Measurements from ENCODE around the gene CENPL. TPM values are rescaled to one million over a fixed set of nuclear protein-coding genes. Genes with fewer than 3 reads are reported as not detected.
A peak's percentile ranks its signal among the peaks of the same experiment; 100 is the strongest.
"Not testable (repeated sequence)": the region's sequence is repeated elsewhere in the genome, so short reads cannot be mapped to it uniquely, and the experiment has no call there.

CENPL gene
- total RNA-seq, 1 donor from 2014 or later = 12.5 TPM

DNA sequence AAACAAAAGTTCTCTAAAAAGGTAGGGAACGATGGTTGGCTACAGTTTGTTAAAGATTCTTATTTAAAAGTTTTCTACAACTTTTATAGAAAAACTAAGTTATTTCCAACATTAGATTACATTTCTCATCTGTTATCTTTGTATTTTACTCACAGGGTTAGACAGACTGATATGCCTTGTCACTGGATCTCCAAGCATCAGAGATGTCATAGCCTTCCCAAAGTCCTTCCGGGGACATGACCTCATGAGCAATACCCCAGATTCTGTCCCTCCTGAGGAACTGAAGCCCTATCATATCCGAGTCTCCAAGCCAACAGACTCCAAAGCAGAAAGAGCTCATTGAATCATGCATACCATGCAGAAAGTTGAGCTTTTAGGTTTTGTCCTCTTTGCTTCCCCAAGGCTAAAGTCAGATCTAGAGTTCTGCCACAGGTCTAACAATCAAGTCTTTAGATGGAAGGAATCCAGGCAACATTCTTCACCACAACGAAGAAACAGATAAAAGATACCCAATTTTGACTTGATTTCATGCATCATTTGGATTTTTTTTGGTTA lies 32.8 kb upstream of the CENPL start:
- no peak for DNase-seq (ENCODE audit: low spot score)

DNA sequence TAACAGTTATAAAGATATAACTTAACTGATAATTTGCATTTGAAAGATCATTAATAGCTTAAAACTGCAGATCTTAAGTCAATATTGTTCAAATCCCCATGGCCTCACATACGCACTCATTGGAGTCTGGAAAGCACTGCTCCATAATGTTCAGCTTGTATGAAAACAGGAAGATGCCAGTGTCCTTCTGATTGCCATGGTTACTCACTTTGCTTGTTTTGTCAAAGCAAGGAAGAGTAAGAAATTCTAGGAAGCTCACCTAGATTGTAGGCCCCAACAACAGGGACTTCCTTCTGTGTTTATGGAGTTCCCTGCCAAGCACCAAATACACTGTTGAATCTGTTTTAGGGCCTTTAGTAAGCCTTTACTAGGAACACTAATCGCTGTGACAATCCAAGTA lies 32.2 kb upstream of the CENPL start:
- no peak for DNase-seq (ENCODE audit: low spot score)

DNA sequence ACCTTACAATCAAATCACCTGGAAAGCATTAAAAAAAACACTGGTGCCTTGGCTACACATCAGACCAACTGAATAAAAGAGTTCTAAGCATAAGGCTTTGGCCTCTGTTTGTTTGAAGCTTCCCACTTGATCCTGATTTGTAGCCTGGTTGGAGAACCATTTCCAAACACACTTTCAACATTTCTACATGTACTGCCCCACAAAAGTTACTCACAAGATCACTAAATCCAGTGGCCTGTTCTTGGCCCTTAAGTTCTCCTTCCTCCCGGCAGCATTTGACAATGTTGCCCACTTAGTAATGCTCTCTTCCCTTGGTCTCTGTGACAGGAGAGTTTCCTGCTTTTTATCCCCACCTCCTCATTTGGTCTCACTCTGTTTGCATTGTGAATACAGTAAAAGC lies 31.3 kb upstream of the CENPL start:
- DNase-seq (ENCODE audit: low spot score) = no peak

DNA sequence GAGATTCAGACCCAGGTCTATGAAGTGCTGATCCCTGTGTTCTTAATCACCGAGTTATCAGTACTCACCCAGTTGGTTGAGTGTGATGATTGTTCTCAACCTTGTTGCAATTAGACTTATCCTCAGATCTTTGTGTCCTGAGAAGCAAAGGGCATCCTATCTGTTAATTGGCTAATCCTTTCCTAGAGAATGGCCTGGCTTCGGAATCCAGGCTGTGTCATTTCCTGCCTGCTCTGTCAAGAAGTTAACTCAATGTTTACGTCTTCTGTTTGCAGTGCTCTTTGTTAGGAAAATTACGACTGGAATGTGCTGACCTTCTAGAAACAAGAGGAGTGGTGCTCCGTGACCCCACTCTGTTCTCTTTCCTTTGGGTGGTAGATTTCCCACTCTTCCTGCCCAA lies 28.4 kb upstream of the CENPL start:
- peak; percentile 13 for DNase-seq (ENCODE audit: low spot score)

DNA sequence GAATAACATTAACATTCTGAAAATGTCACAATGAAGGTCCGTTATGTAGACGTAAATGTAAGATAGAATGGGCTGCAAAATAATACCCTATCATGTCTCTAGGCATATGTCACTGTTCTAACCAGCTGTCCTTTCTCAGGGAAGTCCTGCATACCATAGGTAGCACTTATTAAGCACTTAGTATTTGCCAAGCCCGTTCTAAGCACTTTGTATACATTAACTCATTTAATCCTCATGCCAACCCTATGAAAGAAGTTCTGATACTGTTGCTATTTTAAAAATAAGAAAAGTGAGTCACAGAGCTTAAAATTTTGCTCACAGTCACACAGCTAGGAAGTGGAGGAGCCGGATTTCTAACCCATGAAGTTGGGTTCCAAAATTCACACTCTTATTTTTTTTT lies 27.4 kb upstream of the CENPL start:
- DNase-seq (ENCODE audit: low spot score) = no peak

DNA sequence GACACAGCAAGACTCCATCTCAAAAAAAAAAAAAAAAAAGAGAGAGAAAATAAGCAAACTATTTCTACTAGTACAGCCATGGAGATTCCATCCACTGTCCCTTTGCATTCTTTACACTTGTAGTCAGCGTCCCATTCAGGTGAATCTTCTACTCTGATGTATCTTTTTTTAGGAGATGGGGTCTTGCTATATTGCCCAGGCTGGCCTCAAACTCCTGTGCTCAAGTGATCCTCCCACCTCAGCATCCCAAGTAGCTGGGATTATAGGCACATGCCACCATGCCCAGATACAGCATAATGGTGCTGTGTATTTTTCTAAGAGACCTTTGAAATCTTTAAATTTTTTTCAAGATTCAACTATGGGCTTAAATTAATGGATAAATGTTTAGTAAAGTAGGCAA lies 8.1 kb upstream of the CENPL start:
- DNase-seq (ENCODE audit: low spot score) = no peak

DNA sequence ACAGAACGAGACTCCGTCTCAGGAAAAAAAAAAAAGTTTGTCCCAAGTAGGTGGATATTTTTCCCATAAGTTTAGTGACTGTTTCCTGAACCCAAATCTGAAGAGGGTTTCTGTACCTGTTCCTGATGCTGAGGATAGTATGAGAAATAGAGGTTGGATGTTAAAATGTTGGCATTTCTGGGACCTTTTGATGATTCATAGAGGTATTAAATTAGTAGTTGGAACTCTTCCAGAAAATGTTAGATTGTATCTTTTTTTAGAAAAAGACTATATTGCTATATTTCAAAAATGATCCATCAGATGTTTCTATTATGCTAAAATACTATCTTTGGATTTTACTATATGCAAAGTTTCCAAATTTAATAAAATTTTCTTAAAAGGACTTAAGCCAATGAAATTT lies 2.9 kb upstream of the CENPL start:
- DNase-seq (ENCODE audit: low spot score) = no peak

DNA sequence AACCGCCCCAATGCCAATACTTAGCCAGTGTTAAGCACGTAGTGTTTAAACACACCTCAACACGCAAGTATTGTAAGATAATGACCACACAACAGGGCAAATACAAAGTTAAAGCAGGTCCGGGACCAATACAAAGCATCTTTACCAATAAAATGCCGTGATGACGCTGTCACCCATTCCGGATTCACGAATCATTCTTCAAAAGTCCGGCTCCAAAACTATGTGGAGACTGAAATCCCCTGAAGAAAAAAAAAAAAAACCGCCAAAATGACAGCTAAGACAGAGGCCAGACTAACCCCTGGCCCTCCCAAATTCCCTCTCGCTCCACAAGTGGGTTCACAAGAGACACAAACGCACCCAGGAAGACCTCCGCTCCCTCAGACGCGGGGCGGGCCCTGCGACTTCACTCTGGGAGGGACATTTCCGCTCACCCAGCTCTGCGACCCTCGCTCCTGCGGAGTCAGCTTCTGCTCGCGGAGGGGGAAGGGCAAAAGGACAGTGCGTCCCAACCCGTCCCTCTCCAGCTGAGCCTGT lies 835 bp downstream of the CENPL start:
- DNase-seq (ENCODE audit: low spot score) = no peak

DNA sequence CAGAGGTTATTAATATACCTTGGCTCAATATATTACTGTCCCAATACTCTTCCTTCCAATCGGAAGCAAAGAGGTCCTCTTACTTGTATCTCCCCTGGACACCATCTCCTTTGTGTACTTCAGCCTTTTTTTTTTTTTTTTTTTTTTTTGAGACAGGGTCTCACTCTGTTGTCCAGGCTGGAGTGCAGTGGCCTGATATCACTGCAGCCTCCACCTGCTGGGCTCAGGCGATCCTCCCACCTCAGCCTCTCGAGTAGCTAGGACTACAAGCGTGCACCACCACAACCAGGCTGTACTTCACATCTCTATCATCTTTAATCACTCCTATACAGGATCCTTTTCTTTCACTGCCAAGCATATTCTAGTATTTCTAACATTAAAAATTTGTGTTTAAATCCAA lies 3.0 kb downstream of the CENPL start:
- DNase-seq (ENCODE audit: low spot score) = no peak

DNA sequence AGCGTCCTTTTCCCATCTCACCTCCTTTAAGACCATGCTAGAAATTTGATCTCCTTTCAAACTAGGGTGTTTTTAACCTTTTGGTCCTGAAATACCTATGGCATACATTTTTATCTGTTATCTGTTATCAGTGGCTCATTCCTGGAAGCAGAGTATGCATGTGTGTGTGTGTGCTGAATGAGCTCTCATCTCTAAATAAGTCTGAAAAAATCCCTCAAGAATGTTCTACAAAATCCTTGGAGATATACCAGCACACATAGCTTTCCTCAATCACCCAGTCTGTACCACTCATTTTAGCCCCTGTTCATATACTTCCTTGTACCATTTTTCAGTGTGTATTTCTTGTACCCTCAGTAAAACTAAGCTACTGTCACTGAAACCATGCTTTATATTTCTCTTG lies 6.2 kb downstream of the CENPL start:
- DNase-seq (ENCODE audit: low spot score) = no peak

DNA sequence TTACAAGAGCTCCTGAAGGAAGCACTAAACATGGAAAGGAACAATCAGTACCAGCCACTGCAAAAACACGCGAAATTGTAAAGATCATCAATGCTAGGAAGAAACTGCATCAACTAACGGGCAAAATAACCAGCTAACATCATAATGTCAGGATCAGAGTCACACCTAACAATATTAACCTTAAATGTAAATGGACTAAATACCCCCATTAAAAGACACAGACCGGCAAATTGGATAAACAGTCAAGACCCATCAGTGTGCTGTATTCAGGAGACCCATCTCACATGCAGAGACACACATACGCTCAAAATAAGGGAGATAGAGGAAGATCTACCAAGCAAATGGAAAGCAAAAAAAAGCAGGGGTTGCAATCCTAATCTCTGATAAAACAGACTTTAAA lies 11.0 kb downstream of the CENPL start:
- not testable (repeated sequence) for DNase-seq (ENCODE audit: low spot score)

DNA sequence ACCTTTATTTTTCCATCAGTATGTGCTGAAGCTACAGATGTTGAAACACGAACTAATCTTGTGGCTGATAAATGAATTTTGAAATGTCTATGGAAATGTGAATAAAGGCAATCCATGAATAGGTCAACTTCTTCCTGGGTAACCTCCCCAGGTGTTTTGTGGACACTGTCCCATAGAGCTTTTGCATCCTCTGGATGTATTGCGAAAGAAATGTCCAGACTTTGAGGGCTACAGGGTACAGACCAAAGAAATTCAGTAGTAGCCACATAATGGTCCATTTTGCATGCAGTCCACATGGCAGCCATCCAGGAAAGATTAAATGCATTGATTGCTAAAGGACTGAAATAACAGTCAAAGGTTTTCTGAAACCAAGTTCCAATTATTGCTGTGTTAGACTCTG lies 21.7 kb downstream of the CENPL start:
- no peak for DNase-seq (ENCODE audit: low spot score)

DNA sequence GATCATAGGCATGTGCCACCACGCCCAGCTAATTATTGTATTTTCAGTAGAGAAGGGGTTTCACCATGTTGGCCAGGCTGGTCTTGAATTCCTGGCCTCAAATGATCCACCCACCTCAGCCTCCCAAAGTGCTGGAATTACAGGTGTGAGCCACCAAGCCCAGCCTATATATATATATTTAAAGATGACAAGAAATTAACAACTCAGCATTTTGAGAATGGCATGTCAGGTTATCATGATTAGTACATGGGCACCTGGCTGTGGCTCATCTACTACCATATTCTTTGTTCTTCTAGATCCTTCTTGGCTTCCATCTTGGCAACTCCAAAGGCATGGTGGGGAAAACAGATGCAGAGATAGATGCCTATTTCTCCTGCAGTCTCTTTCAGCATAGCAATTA lies 24.7 kb downstream of the CENPL start:
- DNase-seq (ENCODE audit: low spot score) = not testable (repeated sequence)

DNA sequence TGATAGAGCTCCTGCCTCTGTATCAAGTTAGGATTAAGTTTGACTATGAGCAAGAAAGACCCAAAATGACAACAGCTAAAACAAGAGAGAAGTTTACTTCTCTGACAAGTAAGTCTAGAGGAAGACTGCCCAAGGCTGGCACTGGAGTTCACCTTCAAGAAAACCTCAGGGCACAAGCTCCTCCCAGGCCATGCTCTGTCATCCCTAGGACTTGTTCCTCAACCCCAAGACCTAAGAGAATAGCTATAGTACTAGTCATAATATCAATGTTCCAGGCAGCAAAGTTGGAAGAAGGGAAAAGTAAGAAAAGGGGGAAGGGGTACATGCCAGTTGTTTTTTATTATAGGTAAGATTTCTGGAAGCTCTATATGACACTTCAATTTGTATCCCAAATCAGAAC lies 26.6 kb downstream of the CENPL start:
- DNase-seq (ENCODE audit: low spot score) = no peak

DNA sequence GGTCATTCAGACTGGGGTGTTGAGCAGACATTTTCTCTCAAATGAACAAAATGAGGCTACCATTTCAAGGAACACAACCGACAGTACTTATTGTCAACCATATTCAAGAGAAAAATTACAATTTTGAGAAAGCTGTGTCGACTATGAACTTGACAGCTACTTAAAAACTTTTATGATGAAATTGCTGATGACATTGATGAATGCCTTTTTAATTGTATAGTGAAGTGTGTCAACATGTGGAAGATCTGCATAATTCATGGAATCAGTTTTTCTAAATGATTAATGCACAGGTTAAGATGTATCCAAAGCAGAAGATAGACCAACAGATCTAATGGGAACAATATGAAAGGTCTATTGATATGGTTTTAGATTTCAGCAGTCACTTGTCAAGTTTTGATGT lies 34.8 kb downstream of the CENPL start:
- DNase-seq (ENCODE audit: low spot score) = no peak

DNA sequence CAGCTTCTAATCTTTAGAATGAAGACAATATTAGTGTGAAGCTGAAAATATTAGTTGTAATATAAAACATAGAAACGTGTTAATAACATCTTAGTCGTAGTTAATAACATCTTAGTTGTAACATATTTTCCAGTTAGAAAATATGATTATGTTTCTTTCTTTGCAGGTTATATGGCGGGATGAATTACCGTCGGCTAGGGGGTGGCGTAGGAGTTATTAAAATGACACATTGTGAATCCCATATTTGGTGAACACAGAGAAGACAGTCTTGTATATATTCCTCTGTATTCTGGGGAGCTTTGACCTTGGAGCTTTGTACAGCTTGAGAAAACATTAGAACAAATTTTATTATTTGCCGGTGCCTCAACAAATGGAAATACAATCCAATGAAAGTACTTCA lies 39.7 kb downstream of the CENPL start:
- DNase-seq (ENCODE audit: low spot score) = no peak

DNA sequence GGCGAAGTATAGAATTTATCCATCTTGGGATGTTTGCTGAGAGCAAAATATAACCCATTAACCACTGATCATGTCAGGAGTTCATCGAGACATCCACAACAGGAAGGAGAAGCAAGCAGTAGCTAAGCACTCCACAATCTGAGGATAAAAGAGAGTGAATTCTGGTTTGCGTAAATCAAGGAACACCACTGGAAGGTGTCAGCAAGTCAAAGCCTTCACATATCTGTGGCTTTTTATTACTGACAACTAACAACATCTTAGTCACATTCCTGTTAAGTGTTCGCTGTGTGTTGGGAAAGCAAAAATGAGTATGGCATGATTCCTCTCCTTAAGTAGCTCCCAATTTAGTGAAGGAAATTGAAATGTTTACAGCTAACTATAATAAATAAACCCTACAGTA lies 44.7 kb downstream of the CENPL start:
- no peak for DNase-seq (ENCODE audit: low spot score)

DNA sequence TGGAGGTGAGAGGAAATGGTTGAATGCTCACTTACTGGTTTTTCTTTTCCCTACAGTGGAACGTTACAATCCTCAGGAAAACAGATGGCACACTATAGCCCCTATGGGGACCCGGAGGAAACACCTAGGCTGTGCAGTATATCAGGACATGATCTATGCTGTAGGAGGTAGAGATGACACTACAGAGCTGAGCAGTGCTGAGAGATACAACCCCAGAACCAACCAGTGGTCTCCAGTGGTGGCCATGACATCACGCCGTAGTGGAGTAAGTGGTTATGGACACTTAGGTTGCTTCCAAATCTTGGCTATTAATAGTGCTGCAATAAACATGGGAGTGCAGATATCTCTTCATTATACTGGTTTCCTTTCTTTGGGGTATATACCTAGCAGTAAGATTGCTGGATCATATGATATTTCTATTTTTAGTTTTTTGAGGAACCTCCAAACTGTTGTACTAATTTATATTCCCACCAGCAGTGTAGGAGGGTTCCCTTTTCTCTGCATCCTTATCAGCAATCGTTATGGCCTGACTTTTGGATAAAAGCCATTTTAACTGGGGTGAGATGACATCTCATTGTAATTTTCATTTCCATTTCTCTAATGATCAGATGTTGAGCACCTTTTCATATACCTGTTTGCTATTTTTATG lies 49.0 kb downstream of the CENPL start:
- no peak for DNase-seq (ENCODE audit: low spot score)

DNA sequence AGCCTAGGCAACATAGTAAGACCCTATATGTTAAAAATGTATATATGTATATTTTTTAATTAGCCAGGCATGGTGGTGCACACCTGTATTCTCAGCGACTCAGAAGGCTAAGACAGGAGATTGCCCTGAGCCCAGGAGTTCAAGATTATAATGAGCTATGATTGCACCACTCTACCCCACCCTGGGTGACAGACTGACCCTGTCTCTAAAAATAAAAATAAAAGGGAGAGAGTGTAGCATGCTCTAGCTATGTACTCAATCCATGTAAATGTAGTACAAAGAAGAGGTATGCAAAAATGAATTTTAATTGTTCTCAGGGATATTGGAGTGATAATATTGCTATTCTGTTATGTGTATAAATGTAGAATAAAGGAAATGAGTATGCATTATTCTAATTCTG lies 53.1 kb downstream of the CENPL start:
- DNase-seq (ENCODE audit: low spot score) = no peak

DNA sequence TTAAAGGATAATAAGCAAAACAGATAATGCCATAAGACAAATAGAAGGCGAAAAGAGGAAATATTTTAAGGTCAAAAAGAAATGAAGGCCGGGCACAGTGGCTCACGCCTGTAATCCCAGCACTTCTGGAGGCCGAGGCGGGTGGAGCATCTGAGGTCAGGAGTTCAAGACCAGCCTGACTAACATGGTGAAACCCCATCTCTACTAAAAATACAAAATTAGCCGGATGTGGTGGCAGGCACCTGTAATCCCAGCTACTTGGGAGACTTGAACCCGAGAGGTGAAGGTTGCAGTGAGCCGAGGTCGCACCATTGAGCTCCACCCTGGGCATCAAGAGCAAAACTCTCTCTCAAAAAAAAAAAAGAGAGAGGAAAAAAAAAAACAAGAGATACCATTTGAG lies 54.4 kb downstream of the CENPL start:
- not testable (repeated sequence) for DNase-seq (ENCODE audit: low spot score)

DNA sequence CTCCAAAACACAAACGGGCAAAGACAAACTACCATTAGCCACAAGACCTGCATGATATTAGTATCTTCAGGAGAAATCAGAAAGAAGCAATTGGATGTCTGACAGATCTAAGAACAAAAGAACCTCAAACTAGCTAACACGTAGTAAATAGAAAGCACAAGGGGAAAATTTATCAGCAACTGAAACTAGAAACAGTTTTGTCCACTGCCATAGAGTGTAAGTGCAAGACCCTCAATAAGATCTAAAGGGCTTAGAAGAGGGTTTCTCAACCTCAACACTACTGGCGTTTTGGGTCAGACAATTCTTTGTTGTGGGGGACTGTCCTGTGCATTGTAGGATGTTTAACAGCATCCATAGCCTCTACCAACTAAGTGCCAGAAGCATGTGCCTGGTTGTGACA lies 55.9 kb downstream of the CENPL start:
- DNase-seq (ENCODE audit: low spot score) = no peak

DNA sequence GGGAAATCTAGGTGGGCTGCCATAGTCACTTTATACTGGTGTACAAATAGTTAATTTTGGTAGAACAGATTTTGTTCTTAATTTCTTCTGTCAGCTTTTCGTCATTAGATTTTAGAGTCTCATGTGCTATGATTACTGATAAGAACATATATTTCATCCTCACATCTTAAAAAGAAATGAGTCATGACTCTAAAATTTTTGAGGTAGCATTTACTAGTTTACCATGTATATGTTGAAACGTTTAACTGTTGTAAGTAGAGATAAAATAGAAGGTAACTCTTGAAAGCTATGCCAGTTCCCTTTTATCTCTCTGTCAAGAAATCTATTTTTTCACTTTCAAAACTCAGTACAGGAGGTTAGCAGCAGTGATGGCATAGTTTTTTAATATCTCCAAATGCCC lies 56.5 kb downstream of the CENPL start:
- DNase-seq (ENCODE audit: low spot score) = no peak

DNA sequence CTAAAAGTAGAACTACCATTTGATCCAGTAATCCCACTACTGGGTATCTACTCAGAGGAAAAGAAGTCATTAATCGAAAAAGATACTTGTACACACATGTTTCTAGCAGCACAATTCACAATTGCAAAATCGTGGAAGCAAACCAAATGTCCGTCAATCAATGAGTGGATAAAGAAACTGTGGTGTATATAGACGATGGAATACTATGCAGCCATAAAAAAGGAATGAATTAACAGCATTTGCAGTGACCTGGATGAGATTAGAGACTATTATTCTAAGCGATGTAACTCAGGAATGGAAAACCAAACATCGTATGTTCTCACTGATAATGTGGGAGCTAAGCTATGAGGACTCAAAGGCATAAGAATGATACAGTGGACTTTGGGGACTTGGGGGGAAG lies 60.4 kb downstream of the CENPL start:
- not testable (repeated sequence) for DNase-seq (ENCODE audit: low spot score)

DNA sequence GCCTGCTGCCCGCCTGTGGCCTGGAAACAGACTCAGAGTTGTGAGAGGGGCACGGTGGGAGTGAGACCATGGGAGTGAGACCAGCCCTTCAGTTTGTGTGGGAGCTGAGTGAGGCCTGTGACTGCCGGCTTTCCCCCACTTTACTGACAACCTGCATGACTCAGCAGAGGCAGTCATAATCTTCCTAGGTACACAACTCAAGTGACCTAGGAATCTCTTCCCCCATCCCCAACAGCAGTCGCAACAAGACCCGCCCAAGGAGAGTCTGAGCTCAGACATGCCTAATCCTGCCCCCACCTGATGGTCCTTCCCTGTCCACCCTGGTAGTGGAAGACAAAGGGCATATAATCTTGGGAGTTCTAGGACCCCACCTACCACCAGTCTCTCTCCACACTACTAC lies 65.7 kb downstream of the CENPL start:
- DNase-seq (ENCODE audit: low spot score) = no peak

Data from umbilical cord (tissue), 2 donors.